ENCODE data around the gene CD46.

CD46 gene

GRCh38 chr1:207820568-207821463 is 69.0 kb downstream of the CD46 start:
- TF ChIP-seq CTCF (IDR thresholded peaks at IDR 0.05; ENCODE audit: insufficient read depth, missing control alignments) = no peak
- DNase-seq (ENCODE audit: insufficient read length, low spot score) (no peak), FAIRE-seq (no peak)

GRCh38 chr1:207821464-207822045 is 69.7 kb downstream of the CD46 start:
- no peak for FAIRE-seq
- DNase-seq (ENCODE audit: insufficient read length, low spot score) = no peak
- no peak for TF ChIP-seq CTCF (IDR thresholded peaks at IDR 0.05; ENCODE audit: insufficient read depth, missing control alignments)

GRCh38 chr1:207822124-207822601 is 70.3 kb downstream of the CD46 start:
- FAIRE-seq = no peak
- no peak for TF ChIP-seq CTCF (IDR thresholded peaks at IDR 0.05; ENCODE audit: insufficient read depth, missing control alignments)
- DNase-seq (ENCODE audit: insufficient read length, low spot score) = no peak

- FAIRE-seq = no peak
- DNase-seq (ENCODE audit: insufficient read length, low spot score) = no peak
These were observed 71.0 kb downstream of the CD46 start for GRCh38 chr1:207822602-207823451.

GRCh38 chr1:207823531-207823879 is 71.7 kb downstream of the CD46 start:
- FAIRE-seq (no peak), DNase-seq (ENCODE audit: insufficient read length, low spot score) (no peak)
- no peak for TF ChIP-seq CTCF (IDR thresholded peaks at IDR 0.05; ENCODE audit: insufficient read depth, missing control alignments)

More at GRCh38 chr1:207822602-207823451, 71.0 kb downstream of the CD46 start:
- no peak for TF ChIP-seq CTCF (IDR thresholded peaks at IDR 0.05; ENCODE audit: insufficient read depth, missing control alignments)

- DNase-seq (ENCODE audit: insufficient read length, low spot score) (no peak), FAIRE-seq (no peak)
- TF ChIP-seq CTCF (IDR thresholded peaks at IDR 0.05; ENCODE audit: insufficient read depth, missing control alignments) = no peak
These were observed 72.2 kb downstream of the CD46 start for GRCh38 chr1:207823880-207824566.

All from D721Med (cell line).